K562 (cell line): ENCODE measurements around the gene PIKFYVE.

Experiments used
- CBX8 ChIP-seq: fragments of 200-600 bp; sonication (generic); IDR thresholded peaks from 2 replicates; pipeline ENCODE4 v1.6.1; 2012; ENCODE audit warnings: borderline replicate concordance, mixed run types, low read depth, mild to moderate bottlenecking, moderate library complexity, mixed read lengths, low read length, control low read depth, inconsistent platforms; ENCODE audit not compliant: poor library complexity, severe bottlenecking; ENCODE audit errors: extremely low read depth
- CCAR2 ChIP-seq: fragments of 200-400 bp; formaldehyde crosslinking; IDR thresholded peaks from 2 replicates; pipeline ENCODE4 v1.6.1; 2017; ENCODE audit warnings: mild to moderate bottlenecking, low read depth, low read length
- EP300 ChIP-seq: IDR thresholded peaks from 2 replicates; pipeline ENCODE4 v1.6.1; 2012; ENCODE audit warnings: low read length, improper control_type of control experiment
- GABPB1 ChIP-seq: sonication (generic); formaldehyde crosslinking; IDR thresholded peaks from 2 replicates; pipeline ENCODE4 v1.8.0; 2022; ENCODE audit warnings: mild to moderate bottlenecking, missing genetic modification reagents
- NELFE ChIP-seq: IDR thresholded peaks from 2 replicates; pipeline ENCODE4 v1.6.1; 2011; ENCODE audit warnings: mild to moderate bottlenecking; ENCODE audit not compliant: insufficient read depth, insufficient read length
- ZFP36 ChIP-seq: fragments of 150-350 bp; IDR thresholded peaks from 2 replicates; pipeline ENCODE4 v1.6.1; 2018; ENCODE audit warnings: low read length, low read depth; ENCODE audit not compliant: partially characterized antibody
- ZNF766 ChIP-seq: fragments of 200-800 bp; sonication (Bioruptor generic); conservative IDR thresholded peaks from 2 replicates; pipeline ENCODE4 v1.6.1; 2016; ENCODE audit warnings: missing genetic modification characterization, missing compliant biosample characterization
- TF ChIP-seq, protein P1 (sequence below), 3 experiments: IDR thresholded peaks in 2 of 3; conservative IDR thresholded peaks in 1 of 3; 2 replicates each; pipeline ENCODE4 v1.5.1; 2011 to 2012; ENCODE audit warnings: low read length in 3 of 3, mild to moderate bottlenecking in 3 of 3, control low read depth in 2 of 3, improper control_type of control experiment in 1 of 3, inconsistent platforms in 1 of 3, low read depth in 1 of 3, mixed read lengths in 1 of 3, moderate library complexity in 1 of 3; ENCODE audit not compliant: insufficient read depth in 2 of 3
- TF ChIP-seq, protein P2 (sequence below): sonication (generic); formaldehyde crosslinking; IDR thresholded peaks from 2 replicates; pipeline ENCODE4 v1.9.0; 2022; ENCODE audit warnings: mild to moderate bottlenecking, missing genetic modification reagents
- TF ChIP-seq, protein P3 (sequence below): fragments of 450-650 bp; IDR thresholded peaks from 2 replicates; pipeline ENCODE4 v1.6.1; 2016

DNA sequence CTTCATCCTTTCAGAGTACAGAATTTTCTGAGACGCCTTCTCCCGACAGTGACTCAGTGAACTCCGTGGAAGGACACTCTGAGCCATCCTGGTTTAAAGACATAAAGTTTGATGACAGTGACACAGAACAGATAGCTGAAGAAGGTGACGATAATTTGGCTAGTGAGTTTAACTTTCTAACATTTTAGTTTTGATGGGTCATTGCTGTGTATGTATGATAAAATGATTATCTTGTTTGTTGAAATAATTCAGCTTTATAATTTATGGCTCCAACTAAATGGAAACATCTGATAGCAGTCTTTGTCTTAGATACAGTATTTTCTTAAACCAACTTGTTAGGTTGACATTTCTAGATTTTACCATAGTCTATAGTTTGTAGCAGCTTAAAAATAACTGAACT is 38.1 kb downstream of the PIKFYVE start:
- TF ChIP-seq NELFE (no peak), GABPB1 (CRISPR knock-in tag) (no peak), EP300 (no peak), CBX8 (no peak), ZNF766 (CRISPR knock-in tag) (no peak), CCAR2 (no peak), ZFP36 (no peak)
- TF ChIP-seq, protein P1, sequence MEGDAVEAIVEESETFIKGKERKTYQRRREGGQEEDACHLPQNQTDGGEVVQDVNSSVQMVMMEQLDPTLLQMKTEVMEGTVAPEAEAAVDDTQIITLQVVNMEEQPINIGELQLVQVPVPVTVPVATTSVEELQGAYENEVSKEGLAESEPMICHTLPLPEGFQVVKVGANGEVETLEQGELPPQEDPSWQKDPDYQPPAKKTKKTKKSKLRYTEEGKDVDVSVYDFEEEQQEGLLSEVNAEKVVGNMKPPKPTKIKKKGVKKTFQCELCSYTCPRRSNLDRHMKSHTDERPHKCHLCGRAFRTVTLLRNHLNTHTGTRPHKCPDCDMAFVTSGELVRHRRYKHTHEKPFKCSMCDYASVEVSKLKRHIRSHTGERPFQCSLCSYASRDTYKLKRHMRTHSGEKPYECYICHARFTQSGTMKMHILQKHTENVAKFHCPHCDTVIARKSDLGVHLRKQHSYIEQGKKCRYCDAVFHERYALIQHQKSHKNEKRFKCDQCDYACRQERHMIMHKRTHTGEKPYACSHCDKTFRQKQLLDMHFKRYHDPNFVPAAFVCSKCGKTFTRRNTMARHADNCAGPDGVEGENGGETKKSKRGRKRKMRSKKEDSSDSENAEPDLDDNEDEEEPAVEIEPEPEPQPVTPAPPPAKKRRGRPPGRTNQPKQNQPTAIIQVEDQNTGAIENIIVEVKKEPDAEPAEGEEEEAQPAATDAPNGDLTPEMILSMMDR (IDR thresholded peaks at IDR 0.05 in 2 of 3, conservative IDR thresholded peaks at IDR 0.05 in 1 of 3; ENCODE audit: insufficient read depth in 2 of 3, low read depth in 1 of 3, low read length in 3 of 3), result no peak
- TF ChIP-seq, protein P2, sequence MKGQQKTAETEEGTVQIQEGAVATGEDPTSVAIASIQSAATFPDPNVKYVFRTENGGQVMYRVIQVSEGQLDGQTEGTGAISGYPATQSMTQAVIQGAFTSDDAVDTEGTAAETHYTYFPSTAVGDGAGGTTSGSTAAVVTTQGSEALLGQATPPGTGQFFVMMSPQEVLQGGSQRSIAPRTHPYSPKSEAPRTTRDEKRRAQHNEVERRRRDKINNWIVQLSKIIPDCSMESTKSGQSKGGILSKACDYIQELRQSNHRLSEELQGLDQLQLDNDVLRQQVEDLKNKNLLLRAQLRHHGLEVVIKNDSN, result no peak
- TF ChIP-seq, protein P3, sequence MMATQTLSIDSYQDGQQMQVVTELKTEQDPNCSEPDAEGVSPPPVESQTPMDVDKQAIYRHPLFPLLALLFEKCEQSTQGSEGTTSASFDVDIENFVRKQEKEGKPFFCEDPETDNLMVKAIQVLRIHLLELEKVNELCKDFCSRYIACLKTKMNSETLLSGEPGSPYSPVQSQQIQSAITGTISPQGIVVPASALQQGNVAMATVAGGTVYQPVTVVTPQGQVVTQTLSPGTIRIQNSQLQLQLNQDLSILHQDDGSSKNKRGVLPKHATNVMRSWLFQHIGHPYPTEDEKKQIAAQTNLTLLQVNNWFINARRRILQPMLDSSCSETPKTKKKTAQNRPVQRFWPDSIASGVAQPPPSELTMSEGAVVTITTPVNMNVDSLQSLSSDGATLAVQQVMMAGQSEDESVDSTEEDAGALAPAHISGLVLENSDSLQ, result 0 out of 2 replicates have a peak, but pooled peaks have one; percentile 18
